Upper lobe of right lung (tissue), 1 donor: ENCODE data around the gene CD300LG. TPM values are rescaled to one million over a fixed set of nuclear protein-coding genes. Genes with fewer than 3 reads are reported as not detected.
"Not testable (repeated sequence)": the region's sequence is repeated elsewhere in the genome, so short reads cannot be mapped to it uniquely, and the experiment has no call there.

Source experiments
- ATAC-seq: fragments of 200-7000 bp; cut with Tn5 transposase; one replicate; pipeline ENCODE4 v1.9.1; 2020; ENCODE audit warnings: mild to moderate bottlenecking, moderate library complexity
- DNase-seq: peaks from one replicate; pipeline ENCODE4 v3.0.0-alpha.2; 2020
- H3K27ac ChIP-seq: fragments of 200-600 bp; one replicate; pipeline ENCODE4 v1.8.0; 2022
- H3K27me3 ChIP-seq: fragments of 200-600 bp; one replicate; pipeline ENCODE4 v1.8.0; 2022; ENCODE audit warnings: mild to moderate bottlenecking
- H3K36me3 ChIP-seq: fragments of 200-600 bp; one replicate; pipeline ENCODE4 v1.8.0; 2022
- H3K4me1 ChIP-seq: fragments of 200-600 bp; one replicate; pipeline ENCODE4 v1.8.0; 2022
- H3K4me3 ChIP-seq: fragments of 200-600 bp; one replicate; pipeline ENCODE4 v1.8.0; 2022; ENCODE audit warnings: mild to moderate bottlenecking
- H3K9me3 ChIP-seq: fragments of 200-600 bp; one replicate; pipeline ENCODE4 v1.8.0; 2022
- intact Hi-C: fragments of 100-400 bp; cut with DNase I; formaldehyde crosslinking; loops from one replicate; pipeline ENCODE4 v1.11.0; 2022
- total RNA-seq: library from RNA; stranded (reverse); fragmentation: NEBNext Ultra II Directional; extraction: Animal tissue kit (Norgen Biotek cat#: 25700); gene quantifications from one replicate; pipeline ENCODE4 v1.2.1, GENCODE V29; 2021
- TF ChIP-seq, protein P1 (sequence below): fragments of 200-600 bp; IDR thresholded peaks from one replicate; pipeline ENCODE4 v1.8.0; 2022; ENCODE audit warnings: antibody characterized with exemption
- donor health status: DM: no; HTN: yes; CAD: no; lungs with severe emphysema.

Gene CD300LG
- total RNA-seq, 1 donor from 2014 or later = 0.81 TPM

DNA sequence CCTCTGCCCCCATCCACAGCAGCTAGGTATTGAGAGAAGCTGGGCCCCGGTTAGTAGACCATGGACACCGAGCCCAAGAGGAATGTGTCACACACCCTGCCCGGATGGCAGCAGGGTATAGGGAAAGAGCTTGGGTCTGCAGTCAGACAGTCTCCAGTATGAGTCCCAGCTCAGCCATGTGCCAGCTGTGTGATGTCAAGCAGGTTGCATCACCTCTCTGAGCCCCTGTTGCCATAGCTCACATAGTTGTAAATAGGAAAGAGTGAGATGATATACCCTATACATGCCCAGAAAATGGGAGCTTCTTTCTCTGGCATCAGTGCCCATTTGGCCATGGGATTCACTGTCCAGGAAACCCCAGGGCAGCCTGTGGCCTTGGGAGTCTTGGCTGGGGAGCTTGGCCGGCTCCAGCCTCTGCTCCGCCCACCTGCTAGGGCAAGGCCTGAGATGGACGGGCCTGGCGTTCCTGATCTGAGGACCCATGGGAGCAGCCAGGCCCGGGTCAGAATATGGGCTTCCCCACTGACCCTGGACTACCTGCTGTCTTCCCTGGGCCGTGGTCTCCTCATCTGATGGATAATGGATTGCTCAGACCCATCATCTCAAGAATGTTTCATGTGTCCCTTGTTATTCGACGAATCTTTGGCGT is 13.2 kb downstream of the CD300LG start:
- no peak overlapping the region for H3K4me3 ChIP-seq
- TF ChIP-seq, protein P1, sequence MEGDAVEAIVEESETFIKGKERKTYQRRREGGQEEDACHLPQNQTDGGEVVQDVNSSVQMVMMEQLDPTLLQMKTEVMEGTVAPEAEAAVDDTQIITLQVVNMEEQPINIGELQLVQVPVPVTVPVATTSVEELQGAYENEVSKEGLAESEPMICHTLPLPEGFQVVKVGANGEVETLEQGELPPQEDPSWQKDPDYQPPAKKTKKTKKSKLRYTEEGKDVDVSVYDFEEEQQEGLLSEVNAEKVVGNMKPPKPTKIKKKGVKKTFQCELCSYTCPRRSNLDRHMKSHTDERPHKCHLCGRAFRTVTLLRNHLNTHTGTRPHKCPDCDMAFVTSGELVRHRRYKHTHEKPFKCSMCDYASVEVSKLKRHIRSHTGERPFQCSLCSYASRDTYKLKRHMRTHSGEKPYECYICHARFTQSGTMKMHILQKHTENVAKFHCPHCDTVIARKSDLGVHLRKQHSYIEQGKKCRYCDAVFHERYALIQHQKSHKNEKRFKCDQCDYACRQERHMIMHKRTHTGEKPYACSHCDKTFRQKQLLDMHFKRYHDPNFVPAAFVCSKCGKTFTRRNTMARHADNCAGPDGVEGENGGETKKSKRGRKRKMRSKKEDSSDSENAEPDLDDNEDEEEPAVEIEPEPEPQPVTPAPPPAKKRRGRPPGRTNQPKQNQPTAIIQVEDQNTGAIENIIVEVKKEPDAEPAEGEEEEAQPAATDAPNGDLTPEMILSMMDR = no peak
- intact Hi-C loops = no loop called here
- ATAC-seq (no peak), DNase-seq (peak; percentile 60)
- H3K9me3 ChIP-seq = no peaks in the 10 kb centered on the region
- no peak overlapping the region for H3K27ac ChIP-seq
- H3K36me3 ChIP-seq = no peaks in the 10 kb centered on the region
- peaks cover 4% of the 10 kb centered on the region for H3K27me3 ChIP-seq
- peaks cover 5% of the 10 kb centered on the region for H3K4me1 ChIP-seq

DNA sequence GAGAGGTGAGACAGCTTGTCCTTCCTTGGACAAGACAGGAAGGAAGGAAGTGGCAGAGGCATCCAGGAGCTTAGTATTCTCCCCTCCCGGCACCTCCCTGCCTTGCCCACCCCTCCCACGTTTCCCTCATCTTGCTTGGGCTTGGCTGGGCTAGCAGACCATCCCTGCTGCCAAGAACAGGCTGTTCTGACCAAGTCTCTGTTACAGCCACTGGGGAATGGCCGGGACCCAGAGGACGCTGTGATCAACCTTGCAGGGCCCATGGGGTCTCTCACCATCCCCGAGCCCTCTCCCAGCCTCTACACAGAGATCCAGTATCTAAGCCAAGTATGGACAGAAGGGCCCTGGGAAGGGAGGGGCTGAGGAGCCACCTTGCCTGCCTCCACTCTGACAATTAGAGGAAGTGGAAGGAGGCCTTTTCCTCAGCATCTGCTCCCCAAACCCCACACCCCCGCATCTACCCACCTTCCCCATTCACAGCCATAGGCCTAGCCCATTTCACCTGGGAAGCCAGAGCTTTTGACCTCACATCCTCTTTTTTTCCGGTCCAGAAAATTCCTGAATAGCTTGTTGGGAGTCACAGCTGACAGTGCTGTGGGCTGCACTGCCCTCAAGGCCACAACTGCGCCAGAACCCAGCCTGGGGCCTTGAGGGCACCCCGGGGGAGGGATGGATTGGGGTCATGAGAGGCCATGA is 14.1 kb downstream of the CD300LG start:
- no peaks in the 10 kb centered on the region for H3K36me3 ChIP-seq
- DNase-seq (peak; percentile 48), ATAC-seq (no peak)
- H3K27me3 ChIP-seq = peaks cover 4% of the 10 kb centered on the region
- intact Hi-C loops = no loop called here
- no peak overlapping the region for H3K27ac ChIP-seq
- peaks cover 5% of the 10 kb centered on the region for H3K4me1 ChIP-seq
- TF ChIP-seq, protein P1 = no peak
- no peak overlapping the region for H3K4me3 ChIP-seq
- H3K9me3 ChIP-seq = no peaks in the 10 kb centered on the region

DNA sequence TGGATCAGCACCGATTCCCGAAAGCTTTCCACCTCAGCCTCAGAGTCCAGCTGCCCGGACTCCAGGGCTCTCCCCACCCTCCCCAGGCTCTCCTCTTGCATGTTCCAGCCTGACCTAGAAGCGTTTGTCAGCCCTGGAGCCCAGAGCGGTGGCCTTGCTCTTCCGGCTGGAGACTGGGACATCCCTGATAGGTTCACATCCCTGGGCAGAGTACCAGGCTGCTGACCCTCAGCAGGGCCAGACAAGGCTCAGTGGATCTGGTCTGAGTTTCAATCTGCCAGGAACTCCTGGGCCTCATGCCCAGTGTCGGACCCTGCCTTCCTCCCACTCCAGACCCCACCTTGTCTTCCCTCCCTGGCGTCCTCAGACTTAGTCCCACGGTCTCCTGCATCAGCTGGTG is 15.0 kb downstream of the CD300LG start:
- Histone ChIP-seq H3K27ac (no peak overlapping the region), H3K9me3 (no peaks in the 10 kb centered on the region), H3K36me3 (no peaks in the 10 kb centered on the region), H3K27me3 (peaks cover 4% of the 10 kb centered on the region), H3K4me3 (no peak overlapping the region), H3K4me1 (peaks cover 5% of the 10 kb centered on the region)
- intact Hi-C loops = no loop called here
- ATAC-seq = no peak
- TF ChIP-seq, protein P1 = no peak
- DNase-seq = peak; percentile 50

DNA sequence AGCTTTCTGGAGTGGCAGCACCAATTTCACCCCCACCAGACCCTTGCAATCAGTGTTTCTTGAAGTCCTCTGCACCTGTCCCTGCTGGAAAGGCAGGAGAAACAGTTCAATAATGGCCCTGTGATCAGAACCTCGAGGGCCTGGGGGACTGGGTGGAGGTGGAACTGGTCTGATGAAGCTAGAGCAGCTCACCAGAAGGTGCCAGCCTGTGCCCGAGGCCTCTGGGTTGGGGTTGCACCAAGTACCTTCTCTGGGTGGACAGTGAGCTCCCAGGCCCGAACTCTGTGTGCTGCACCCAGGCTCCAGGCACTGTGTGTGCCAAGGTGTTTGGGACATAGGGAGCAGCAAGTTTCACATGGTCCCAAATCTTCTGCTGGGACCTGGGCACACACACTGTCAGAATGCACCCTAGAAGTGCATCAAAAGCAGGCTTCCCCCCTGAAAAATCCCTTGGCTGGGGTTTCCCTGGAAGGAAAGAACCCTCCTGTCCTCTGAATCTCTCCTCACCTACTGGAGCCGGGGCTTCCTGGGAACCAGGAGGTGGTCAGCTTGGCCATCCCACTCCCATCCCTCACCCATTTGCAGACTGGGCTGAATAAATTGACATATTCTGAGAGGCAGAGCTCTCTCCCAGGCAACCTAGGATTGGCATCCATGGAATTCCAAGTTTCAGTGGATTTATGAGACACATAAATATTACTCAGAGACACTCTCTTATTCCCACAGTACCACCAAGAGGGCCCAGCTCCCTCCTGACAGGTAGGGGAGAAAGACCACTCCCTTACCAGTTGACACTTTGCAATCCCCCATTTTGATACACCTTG is 17.4 kb downstream of the CD300LG start:
- intact Hi-C loops = no loop called here
- Histone ChIP-seq H3K4me3 (no peak overlapping the region), H3K36me3 (no peaks in the 10 kb centered on the region), H3K27ac (no peak overlapping the region), H3K9me3 (no peaks in the 10 kb centered on the region), H3K27me3 (no peaks in the 10 kb centered on the region), H3K4me1 (no peaks in the 10 kb centered on the region)
- ATAC-seq = no peak
- TF ChIP-seq, protein P1 = no peak
- DNase-seq = no peak

DNA sequence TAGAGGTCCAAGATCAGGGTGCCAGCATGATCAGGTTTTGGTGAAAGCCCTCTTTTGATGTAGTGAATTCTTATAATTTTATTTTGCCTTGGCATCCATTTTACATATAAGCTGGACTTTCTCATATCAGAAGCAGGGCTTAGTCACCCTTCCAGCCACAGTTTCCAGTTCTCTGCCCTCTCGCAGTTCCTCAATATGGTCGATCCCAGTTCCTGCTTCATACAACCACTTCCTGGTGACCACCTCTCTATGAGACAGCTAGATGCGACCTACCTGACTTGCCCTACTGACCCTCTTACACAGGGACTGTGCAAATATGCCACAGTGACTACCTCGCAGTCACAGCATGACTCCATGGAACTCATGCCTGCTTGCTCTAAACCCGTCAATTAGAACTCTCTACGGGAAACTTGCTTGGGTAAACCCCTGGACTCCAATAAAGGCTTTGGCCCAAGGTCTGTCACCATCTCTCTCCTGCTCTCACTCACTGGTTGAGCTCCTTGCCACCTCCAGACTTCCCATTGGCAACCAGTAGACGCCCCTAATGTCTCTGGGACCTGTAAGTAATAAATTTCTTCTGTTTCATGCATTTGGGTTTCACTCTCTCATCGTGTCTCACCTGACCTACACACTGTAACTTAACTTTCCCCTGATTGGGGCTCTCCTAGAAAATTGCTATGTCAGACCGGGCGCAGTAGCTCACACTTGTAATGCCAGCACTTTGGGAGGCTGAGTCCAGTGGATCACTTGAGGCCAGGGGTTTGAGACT is 21.4 kb downstream of the CD300LG start:
- Histone ChIP-seq H3K27ac (no peak overlapping the region), H3K4me1 (no peaks in the 10 kb centered on the region), H3K9me3 (no peaks in the 10 kb centered on the region), H3K27me3 (peaks cover 6% of the 10 kb centered on the region), H3K4me3 (no peak overlapping the region), H3K36me3 (no peaks in the 10 kb centered on the region)
- TF ChIP-seq, protein P1 = no peak
- intact Hi-C loops = no loop called here
- no peak for DNase-seq
- peak; percentile 78 for ATAC-seq

DNA sequence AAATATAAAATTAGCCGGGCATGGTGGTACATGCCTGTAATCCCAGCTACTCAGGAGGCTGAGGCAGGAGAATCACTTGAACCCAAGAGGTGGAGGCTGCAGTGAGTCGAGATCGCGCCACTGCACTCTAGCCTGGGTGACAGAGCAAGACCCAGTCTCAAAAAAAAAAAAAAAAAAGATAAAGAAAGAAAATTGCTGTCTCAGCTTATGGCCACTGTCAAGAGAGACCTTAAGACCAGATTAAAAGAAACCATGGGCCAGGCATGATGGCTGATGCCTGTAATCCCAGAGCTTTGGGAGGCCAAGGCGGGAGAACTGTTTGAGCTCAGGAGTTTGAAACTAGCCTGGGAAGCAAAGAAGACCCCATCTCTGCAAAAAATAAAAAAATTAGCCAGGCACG is 22.1 kb downstream of the CD300LG start:
- intact Hi-C loops, ATAC-seq: not testable (repeated sequence)

More for the DNA sequence above, 22.1 kb downstream of the CD300LG start:
- DNase-seq, H3K36me3 ChIP-seq, H3K27me3 ChIP-seq, H3K4me3 ChIP-seq, H3K9me3 ChIP-seq, H3K27ac ChIP-seq, H3K4me1 ChIP-seq: not testable (repeated sequence)
